ENCODE measurements around the gene TMEM201.

TMEM201 gene

DNA sequence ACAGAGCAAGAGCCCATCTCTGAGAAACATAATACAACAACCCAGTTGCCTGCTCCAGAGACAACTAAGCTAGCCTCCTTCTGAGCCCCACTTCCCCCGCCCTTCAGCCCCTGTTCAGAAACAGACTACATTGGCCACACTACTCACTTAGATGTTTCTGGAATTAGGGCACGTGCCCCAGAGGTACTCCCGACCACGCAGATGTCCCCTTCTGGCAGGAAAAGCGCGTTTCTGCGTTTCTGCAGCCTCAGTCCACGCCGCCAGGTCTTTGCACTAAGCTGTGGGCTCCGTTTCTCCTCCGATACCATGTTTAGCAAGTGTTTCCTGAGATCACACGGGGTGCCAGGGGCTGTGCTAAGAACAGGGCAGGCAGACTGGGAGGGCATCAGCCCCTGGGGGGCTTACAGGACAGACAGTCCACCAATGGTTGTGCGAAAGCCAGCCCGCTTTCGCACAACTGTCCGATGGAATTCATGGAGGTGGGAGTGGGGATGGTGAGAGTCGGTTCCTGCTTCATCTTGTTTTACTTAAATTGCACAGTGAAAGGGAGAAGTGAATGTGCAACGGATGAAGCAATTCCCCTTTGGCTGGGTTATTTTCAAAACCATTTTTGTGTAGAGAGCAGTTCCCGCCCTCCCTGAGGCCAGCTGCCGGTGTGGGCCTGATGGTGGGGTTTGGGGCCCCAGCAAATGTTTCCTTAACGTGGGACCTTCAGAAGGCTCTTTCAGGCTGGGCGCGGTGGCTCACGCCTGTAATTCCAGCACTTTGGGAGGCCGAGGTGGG lies 65.5 kb downstream of the TMEM201 start:
- DNase-seq = peak; percentile 64

DNA sequence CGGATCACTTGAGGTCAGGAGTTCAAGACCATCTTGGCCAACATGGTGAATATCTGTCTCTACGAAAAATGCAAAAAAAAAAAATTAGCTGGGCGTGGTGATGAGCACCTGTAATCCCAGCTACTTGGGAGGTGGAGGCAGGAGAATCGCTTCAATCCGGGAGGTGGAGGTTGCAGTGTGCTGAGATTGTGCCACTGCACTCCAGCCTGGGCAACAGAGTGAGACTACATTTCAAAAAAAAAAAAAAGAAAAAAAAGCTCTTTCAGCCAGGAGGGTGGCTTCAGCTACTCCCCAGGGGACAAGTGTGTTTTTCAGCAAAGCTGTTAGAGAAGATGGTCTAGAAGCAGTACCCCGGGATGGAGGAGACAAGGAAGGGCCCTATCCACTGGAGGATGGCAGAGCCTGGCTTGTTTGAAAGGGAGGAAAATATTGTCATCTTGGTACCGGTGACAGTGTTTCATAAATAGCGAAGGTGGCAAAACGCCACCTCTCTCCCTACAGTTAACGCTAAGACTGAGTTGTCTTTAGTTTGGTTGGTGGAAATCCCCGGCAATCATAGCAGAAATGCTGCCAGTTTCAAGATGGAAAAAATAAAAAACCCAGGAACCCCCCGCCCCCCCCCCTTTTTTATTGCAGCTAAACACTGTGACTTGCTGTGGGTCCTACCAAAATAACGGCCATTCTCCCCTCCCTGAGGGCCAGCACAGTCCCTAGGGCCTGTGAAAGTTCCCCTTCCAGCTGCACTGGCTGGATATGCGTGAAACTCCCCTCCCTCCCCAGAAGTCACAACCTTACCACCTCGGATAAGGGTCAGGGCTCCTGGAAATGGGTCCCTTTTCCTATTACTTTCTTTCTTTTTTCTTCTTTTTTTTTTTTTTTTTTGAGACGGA lies 66.4 kb downstream of the TMEM201 start:
- DNase-seq = peak; percentile 69

GRCh38 chr1:9655836-9656235 lies 67.1 kb downstream of the TMEM201 start:
- no peak for DNase-seq

- peak; percentile 22 for DNase-seq
Observed at GRCh38 chr1:9657521-9658032, 68.9 kb downstream of the TMEM201 start.

GRCh38 chr1:9658199-9658598 lies 69.5 kb downstream of the TMEM201 start:
- DNase-seq = peak; percentile 36

DNA sequence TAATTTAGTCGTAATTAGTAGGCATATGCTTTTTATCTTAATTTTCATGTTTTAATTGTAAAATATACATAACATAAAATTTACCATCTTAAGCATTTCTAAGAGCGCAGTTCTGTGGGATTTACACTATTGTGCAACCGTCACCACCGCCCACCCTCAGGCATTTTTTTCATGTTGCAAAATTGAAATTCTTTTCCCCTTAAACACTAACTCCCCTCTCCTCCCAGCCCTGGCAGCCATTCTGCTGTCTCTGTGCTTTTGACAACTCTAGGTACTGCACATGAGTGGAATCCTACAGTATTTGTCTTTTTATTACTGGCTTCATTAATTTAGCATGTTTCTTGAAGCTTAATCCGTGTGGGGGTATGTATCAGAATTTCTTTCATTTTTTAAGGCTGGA lies 70.6 kb downstream of the TMEM201 start:
- DNase-seq = no peak

GRCh38 chr1:9663257-9663656 lies 74.5 kb downstream of the TMEM201 start:
- DNase-seq = no peak
